Type B pancreatic cell (in vitro differentiated cells): ENCODE measurements around the gene LGALS12. TPM values are rescaled to one million over a fixed set of nuclear protein-coding genes. Genes with fewer than 3 reads are reported as not detected.
"Not testable (repeated sequence)": the region's sequence is repeated elsewhere in the genome, so short reads cannot be mapped to it uniquely, and the experiment has no call there.

ENCODE experiments used
- DNase-seq: peaks from one replicate; pipeline ENCODE4 v3.0.0; 2021; ENCODE audit warnings: mixed read lengths; ENCODE audit not compliant: unreplicated experiment; ENCODE audit errors: extremely low spot score
- H3K27ac Mint-ChIP-seq: 2 replicates; pipeline ENCODE4 v1.8.0; 2021; ENCODE audit warnings: mild to moderate bottlenecking, mixed read lengths
- H3K27me3 Mint-ChIP-seq: 2 replicates; pipeline ENCODE4 v1.8.0; 2021; ENCODE audit warnings: mixed read lengths
- H3K36me3 Mint-ChIP-seq: 2 replicates; pipeline ENCODE4 v1.8.0; 2021; ENCODE audit warnings: mixed read lengths
- H3K4me1 Mint-ChIP-seq: one replicate; pipeline ENCODE4 v1.8.0; 2021; ENCODE audit warnings: mixed read lengths; ENCODE audit not compliant: unreplicated experiment
- H3K4me3 Mint-ChIP-seq: 2 replicates; pipeline ENCODE4 v1.8.0; 2021; ENCODE audit warnings: mild to moderate bottlenecking, mixed read lengths
- H3K9me3 Mint-ChIP-seq: 2 replicates; pipeline ENCODE4 v1.8.0; 2021; ENCODE audit warnings: mixed read lengths
- total RNA-seq: library from RNA; stranded (reverse); gene quantifications from 2 replicates; pipeline ENCODE4 v1.2.1, GENCODE V29; 2021; ENCODE audit warnings: low replicate concordance
- TF ChIP-seq, protein P1 (sequence below): fragments of 200-600 bp; sonication (generic); conservative IDR thresholded peaks from 2 replicates; pipeline ENCODE4 v1.5.0; 2021; ENCODE audit warnings: antibody characterized with exemption, mild to moderate bottlenecking

Gene LGALS12
- total RNA-seq, 1 donor from 2014 or later = 0.34 TPM

DNA sequence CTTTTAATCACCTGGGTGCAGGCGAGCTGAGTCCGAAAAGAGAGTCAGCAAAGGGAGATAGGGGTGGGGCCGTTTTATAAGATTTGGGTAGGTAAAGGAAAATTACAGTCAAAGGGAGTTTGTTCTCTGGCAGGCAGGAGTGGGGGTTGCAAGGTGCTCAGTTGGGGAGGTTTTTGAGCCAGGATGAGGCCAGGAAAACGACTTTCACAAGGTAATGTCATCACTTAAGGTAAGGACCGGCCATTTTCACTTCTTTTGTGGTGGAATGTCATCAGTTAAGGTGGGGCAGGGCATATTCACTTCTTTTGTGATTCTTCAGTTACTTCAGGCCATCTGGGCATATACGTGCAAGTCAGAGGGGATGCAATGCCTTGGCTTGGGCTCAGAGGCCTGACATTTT is 23.5 kb downstream of the LGALS12 start:
- not testable (repeated sequence) for DNase-seq, H3K36me3 Mint-ChIP-seq, H3K9me3 Mint-ChIP-seq, H3K27me3 Mint-ChIP-seq
- H3K4me3 Mint-ChIP-seq = peak overlapping the region; percentile 76
- H3K4me1 Mint-ChIP-seq = peaks cover 44% of the 10 kb centered on the region
- peak overlapping the region; percentile 98 for H3K27ac Mint-ChIP-seq

- H3K9me3 Mint-ChIP-seq = peaks cover 6% of the 10 kb centered on the region
- DNase-seq = no peak
- peak overlapping the region; percentile 76 for H3K4me3 Mint-ChIP-seq
- H3K4me1 Mint-ChIP-seq = peaks cover 45% of the 10 kb centered on the region
- H3K36me3 Mint-ChIP-seq = no peaks in the 10 kb centered on the region
- TF ChIP-seq, protein P1, sequence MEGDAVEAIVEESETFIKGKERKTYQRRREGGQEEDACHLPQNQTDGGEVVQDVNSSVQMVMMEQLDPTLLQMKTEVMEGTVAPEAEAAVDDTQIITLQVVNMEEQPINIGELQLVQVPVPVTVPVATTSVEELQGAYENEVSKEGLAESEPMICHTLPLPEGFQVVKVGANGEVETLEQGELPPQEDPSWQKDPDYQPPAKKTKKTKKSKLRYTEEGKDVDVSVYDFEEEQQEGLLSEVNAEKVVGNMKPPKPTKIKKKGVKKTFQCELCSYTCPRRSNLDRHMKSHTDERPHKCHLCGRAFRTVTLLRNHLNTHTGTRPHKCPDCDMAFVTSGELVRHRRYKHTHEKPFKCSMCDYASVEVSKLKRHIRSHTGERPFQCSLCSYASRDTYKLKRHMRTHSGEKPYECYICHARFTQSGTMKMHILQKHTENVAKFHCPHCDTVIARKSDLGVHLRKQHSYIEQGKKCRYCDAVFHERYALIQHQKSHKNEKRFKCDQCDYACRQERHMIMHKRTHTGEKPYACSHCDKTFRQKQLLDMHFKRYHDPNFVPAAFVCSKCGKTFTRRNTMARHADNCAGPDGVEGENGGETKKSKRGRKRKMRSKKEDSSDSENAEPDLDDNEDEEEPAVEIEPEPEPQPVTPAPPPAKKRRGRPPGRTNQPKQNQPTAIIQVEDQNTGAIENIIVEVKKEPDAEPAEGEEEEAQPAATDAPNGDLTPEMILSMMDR = no peak
- H3K27me3 Mint-ChIP-seq = no peaks in the 10 kb centered on the region
- peak overlapping the region; percentile 98 for H3K27ac Mint-ChIP-seq
These were observed 24.1 kb downstream of the LGALS12 start for GRCh38 chr11:63530021-63530420.

DNA sequence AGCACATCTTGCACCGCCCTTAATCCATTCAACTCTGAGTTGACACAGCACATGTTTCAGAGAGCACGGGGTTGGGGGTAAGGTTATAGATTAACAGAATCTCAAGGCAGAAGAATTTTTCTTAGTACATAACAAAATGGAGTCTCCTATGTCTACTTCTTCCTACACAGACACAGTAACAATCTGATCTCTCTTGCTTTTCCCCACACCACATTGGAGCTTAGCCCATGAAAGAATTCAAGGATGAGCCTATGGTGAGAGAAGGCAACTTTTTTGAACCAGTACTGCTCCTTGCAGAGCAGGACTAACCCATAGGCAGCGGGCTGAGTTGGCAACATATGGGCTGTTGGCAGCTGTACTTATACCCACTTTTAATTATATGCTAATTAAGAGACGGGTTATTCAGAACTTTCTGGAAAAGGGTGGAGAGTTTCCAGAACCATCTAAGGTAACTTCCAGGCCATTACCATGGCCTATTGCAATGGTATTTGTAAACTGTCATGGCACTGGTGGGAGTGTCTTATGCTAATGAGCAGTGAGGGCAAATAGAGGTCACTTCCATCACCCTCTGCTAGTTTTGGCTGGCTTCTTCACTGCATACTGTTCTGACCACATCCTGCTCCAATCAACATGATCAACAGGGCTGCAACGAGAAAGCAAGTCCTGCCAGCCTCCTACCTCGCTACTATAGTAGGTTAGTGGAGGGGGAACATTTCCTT is 25.3 kb downstream of the LGALS12 start:
- H3K27me3 Mint-ChIP-seq, H3K36me3 Mint-ChIP-seq, H3K9me3 Mint-ChIP-seq, DNase-seq: not testable (repeated sequence)
- H3K27ac Mint-ChIP-seq = peak overlapping the region; percentile 96
- H3K4me1 Mint-ChIP-seq = peaks cover 45% of the 10 kb centered on the region
- H3K4me3 Mint-ChIP-seq = peak overlapping the region; percentile 74

- Mint-ChIP-seq H3K4me1 (peaks cover 52% of the 10 kb centered on the region), H3K27ac (peak overlapping the region; percentile 96), H3K27me3 (no peaks in the 10 kb centered on the region), H3K36me3 (no peaks in the 10 kb centered on the region), H3K9me3 (peaks cover 6% of the 10 kb centered on the region), H3K4me3 (peak overlapping the region; percentile 37)
- TF ChIP-seq, protein P1 = no peak
- DNase-seq = no peak
These were observed 26.2 kb downstream of the LGALS12 start for GRCh38 chr11:63532117-63532516.

DNA sequence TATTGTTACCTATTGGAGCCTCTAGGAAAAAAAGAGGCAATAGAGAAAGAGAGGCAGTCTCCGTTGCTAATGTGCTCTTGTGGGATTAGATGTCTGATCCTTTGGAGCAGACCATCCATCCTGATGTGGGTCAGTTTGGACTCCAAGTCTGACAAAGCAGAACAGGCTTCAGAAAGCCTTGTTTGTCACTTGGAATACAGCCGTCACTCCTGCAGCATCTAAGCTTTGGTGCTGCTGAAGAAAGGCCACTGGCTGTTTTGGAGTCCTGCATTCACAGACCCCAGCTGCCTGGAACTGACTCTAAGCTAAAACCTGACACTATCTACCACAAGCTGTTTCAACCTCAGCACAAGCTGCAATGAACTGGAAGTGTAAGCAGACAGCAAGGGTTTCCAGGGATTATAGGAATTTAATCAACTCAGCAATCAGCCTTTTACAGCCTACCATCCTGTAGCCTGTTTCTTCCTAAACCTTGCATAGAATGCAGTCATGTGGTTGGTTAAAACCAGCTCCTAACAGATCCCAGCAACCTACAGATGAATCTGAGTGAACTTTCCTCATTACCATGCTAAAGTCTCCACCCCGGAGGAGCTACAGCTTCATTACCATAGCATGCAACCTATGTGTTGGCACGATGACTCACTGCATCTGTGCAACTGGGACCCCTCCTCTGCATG is 27.1 kb downstream of the LGALS12 start:
- H3K36me3 Mint-ChIP-seq = no peaks in the 10 kb centered on the region
- peak overlapping the region; percentile 43 for H3K4me3 Mint-ChIP-seq

DNA sequence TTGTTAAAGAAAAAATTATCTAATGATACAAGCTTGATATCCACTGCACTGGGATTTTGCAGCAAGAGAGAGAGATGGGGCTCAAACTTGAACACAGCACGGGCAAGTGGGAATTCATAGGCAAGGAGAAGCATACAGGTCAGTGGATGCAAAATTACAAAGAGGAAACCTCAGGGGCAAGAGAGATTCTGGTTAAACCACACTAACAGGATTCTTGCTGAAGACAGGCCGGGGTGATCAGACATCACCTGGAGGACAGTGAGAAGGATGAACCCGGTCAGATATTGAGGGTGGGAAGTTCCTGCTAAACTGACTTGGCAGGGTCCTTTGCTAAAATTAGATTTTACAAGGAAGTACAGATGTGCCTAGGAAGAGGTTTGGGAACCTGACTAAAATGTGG is 28.2 kb downstream of the LGALS12 start:
- DNase-seq = no peak
- TF ChIP-seq, protein P1 = no peak
- H3K4me3 Mint-ChIP-seq = peak overlapping the region; percentile 43
- peaks cover 45% of the 10 kb centered on the region for H3K4me1 Mint-ChIP-seq
- H3K27ac Mint-ChIP-seq = peak overlapping the region; percentile 84
- H3K36me3 Mint-ChIP-seq = no peaks in the 10 kb centered on the region
- H3K9me3 Mint-ChIP-seq = peaks cover 6% of the 10 kb centered on the region
- no peaks in the 10 kb centered on the region for H3K27me3 Mint-ChIP-seq

More for the DNA sequence above, 27.1 kb downstream of the LGALS12 start:
- TF ChIP-seq, protein P1 = no peak
- peaks cover 52% of the 10 kb centered on the region for H3K4me1 Mint-ChIP-seq
- no peak for DNase-seq
- H3K27ac Mint-ChIP-seq = peak overlapping the region; percentile 84
- peaks cover 6% of the 10 kb centered on the region for H3K9me3 Mint-ChIP-seq
- no peaks in the 10 kb centered on the region for H3K27me3 Mint-ChIP-seq
